ENCODE data around the gene E2F6.

E2F6 gene

DNA sequence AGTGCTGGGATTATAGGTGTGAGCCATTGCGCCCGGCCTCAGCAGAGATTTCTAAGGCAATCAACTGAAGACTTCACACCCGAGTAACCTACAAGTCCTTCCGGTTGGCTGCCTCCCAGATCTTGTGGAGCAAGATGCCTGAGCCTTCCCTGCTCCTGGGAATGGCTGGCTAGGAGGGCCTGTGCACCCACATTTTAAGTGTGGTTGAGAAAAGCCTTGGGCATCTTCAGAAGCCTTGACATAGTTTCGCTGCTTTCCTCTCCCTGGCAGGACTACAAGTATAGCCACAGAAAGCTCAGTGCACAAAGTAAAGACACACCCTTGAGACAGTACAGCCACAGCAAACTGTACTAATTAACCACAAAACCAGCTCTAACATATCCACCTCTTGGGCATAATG lies 35.2 kb downstream of the E2F6 start:
- H3K9ac ChIP-seq (ENCODE audit: low read length in 2 of 2), result no peak overlapping the region

GRCh38 chr2:11427224-11427623 lies 38.7 kb downstream of the E2F6 start:
- Histone ChIP-seq H3K27ac (ENCODE audit: low read length) (no peak overlapping the region), H3K27me3 (ENCODE audit: control insufficient read depth in 1 of 2, insufficient read depth in 2 of 2, low read length in 2 of 2) (no peaks in the 10 kb centered on the region), H3K9me3 (ENCODE audit: control insufficient read depth in 2 of 2, low read length in 2 of 2) (no peaks in the 10 kb centered on the region), H3K9ac (ENCODE audit: low read length in 2 of 2) (no peak overlapping the region), H3K4me1 (ENCODE audit: control insufficient read depth, insufficient read depth, low read length) (no peaks in the 10 kb centered on the region), H3K36me3 (ENCODE audit: control insufficient read depth in 2 of 2, insufficient read depth in 2 of 2, low read length in 2 of 2) (no peaks in the 10 kb centered on the region), H3K4me3 (ENCODE audit: low read length in 2 of 2) (no peak overlapping the region)

More for the DNA sequence above, 35.2 kb downstream of the E2F6 start:
- Histone ChIP-seq H3K4me3 (ENCODE audit: low read length in 2 of 2) (no peak overlapping the region), H3K27ac (ENCODE audit: low read length) (no peak overlapping the region), H3K9me3 (ENCODE audit: control insufficient read depth in 2 of 2, low read length in 2 of 2) (no peaks in the 10 kb centered on the region), H3K4me1 (ENCODE audit: control insufficient read depth, insufficient read depth, low read length) (no peaks in the 10 kb centered on the region), H3K27me3 (ENCODE audit: control insufficient read depth in 1 of 2, insufficient read depth in 2 of 2, low read length in 2 of 2) (no peaks in the 10 kb centered on the region), H3K36me3 (ENCODE audit: control insufficient read depth in 2 of 2, insufficient read depth in 2 of 2, low read length in 2 of 2) (peaks cover 0 to 8% of the 10 kb centered on the region in 2 donors)

DNA sequence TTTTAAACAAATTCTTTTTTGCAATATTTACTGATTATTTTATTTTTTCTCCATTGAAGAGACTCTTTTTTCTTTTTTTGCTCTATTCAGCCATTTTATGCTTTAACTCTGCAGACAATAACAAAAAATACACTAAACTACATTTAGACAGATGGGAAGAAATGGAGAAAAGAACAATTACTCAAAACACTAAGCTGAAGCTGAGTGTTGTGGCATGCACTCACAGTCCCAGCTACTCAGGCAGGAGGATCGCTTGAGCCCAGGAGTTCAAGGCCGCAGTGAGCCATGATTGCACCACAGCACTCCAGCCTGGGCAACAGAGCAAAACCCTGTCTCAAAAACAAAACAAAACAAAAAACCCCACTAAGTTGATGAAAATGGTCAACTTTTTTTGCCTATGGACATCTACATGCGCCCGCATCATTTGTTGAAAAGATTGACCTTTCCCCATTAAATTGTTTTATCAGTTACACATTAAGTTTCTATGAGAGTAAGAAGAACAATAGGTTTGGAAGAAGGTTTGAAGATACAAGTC lies 43.0 kb downstream of the E2F6 start:
- Histone ChIP-seq H3K9me3 (ENCODE audit: control insufficient read depth in 2 of 2, low read length in 2 of 2) (peaks cover 4 to 5% of the 10 kb centered on the region in 2 donors), H3K4me3 (ENCODE audit: low read length in 2 of 2) (no peak overlapping the region), H3K27ac (ENCODE audit: low read length) (no peak overlapping the region), H3K4me1 (ENCODE audit: control insufficient read depth, insufficient read depth, low read length) (no peaks in the 10 kb centered on the region), H3K9ac (ENCODE audit: low read length in 2 of 2) (no peak overlapping the region), H3K27me3 (ENCODE audit: control insufficient read depth in 1 of 2, insufficient read depth in 2 of 2, low read length in 2 of 2) (no peaks in the 10 kb centered on the region), H3K36me3 (ENCODE audit: control insufficient read depth in 2 of 2, insufficient read depth in 2 of 2, low read length in 2 of 2) (no peaks in the 10 kb centered on the region)

DNA sequence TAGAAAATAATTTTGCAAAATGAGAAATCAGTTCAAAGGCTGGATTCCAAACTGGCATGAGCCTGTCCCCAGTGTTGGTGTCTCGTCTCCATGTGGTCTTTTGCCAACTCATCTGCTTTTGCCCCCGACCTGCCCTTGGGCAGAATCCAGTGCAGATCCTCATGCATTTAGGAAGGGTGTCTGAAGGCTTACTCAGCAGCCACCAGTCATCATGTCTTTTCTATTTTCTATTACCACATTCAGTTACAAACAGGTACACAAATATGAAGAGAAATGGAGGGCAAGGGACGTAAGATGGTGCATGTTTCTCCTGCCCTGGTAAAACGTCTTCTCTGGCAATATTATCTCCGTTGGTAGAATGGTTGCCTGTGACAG lies 43.5 kb downstream of the E2F6 start:
- Histone ChIP-seq H3K36me3 (ENCODE audit: control insufficient read depth in 2 of 2, insufficient read depth in 2 of 2, low read length in 2 of 2) (no peaks in the 10 kb centered on the region), H3K9me3 (ENCODE audit: control insufficient read depth in 2 of 2, low read length in 2 of 2) (peaks cover 6% of the 10 kb centered on the region in 2 donors), H3K27ac (ENCODE audit: low read length) (no peak overlapping the region), H3K4me1 (ENCODE audit: control insufficient read depth, insufficient read depth, low read length) (no peaks in the 10 kb centered on the region), H3K9ac (ENCODE audit: low read length in 2 of 2) (no peak overlapping the region), H3K27me3 (ENCODE audit: control insufficient read depth in 1 of 2, insufficient read depth in 2 of 2, low read length in 2 of 2) (no peaks in the 10 kb centered on the region), H3K4me3 (ENCODE audit: low read length in 2 of 2) (no peak overlapping the region)

GRCh38 chr2:11421863-11422490 lies 44.0 kb downstream of the E2F6 start:
- H3K4me3 ChIP-seq (ENCODE audit: low read length in 2 of 2), result no peak overlapping the region
- H3K27ac ChIP-seq (ENCODE audit: low read length), result no peak overlapping the region
- no peaks in the 10 kb centered on the region for H3K36me3 ChIP-seq (ENCODE audit: control insufficient read depth in 2 of 2, insufficient read depth in 2 of 2, low read length in 2 of 2)
- H3K27me3 ChIP-seq (ENCODE audit: control insufficient read depth in 1 of 2, insufficient read depth in 2 of 2, low read length in 2 of 2), result no peaks in the 10 kb centered on the region
- peaks cover 6% of the 10 kb centered on the region in 2 donors for H3K9me3 ChIP-seq (ENCODE audit: control insufficient read depth in 2 of 2, low read length in 2 of 2)
- no peaks in the 10 kb centered on the region for H3K4me1 ChIP-seq (ENCODE audit: control insufficient read depth, insufficient read depth, low read length)
- no peak overlapping the region for H3K9ac ChIP-seq (ENCODE audit: low read length in 2 of 2)

GRCh38 chr2:11420671-11421070 lies 45.3 kb downstream of the E2F6 start:
- Histone ChIP-seq H3K36me3 (ENCODE audit: control insufficient read depth in 2 of 2, insufficient read depth in 2 of 2, low read length in 2 of 2) (no peaks in the 10 kb centered on the region), H3K27me3 (ENCODE audit: control insufficient read depth in 1 of 2, insufficient read depth in 2 of 2, low read length in 2 of 2) (no peaks in the 10 kb centered on the region), H3K27ac (ENCODE audit: low read length) (no peak overlapping the region), H3K9me3 (ENCODE audit: control insufficient read depth in 2 of 2, low read length in 2 of 2) (peaks cover 6% of the 10 kb centered on the region in 2 donors), H3K4me1 (ENCODE audit: control insufficient read depth, insufficient read depth, low read length) (no peaks in the 10 kb centered on the region), H3K4me3 (ENCODE audit: low read length in 2 of 2) (no peak overlapping the region), H3K9ac (ENCODE audit: low read length in 2 of 2) (no peak overlapping the region)

GRCh38 chr2:11420190-11420589 lies 45.8 kb downstream of the E2F6 start:
- Histone ChIP-seq H3K9me3 (ENCODE audit: control insufficient read depth in 2 of 2, low read length in 2 of 2) (peaks cover 6% of the 10 kb centered on the region in 2 donors), H3K4me1 (ENCODE audit: control insufficient read depth, insufficient read depth, low read length) (no peaks in the 10 kb centered on the region), H3K36me3 (ENCODE audit: control insufficient read depth in 2 of 2, insufficient read depth in 2 of 2, low read length in 2 of 2) (no peaks in the 10 kb centered on the region), H3K27ac (ENCODE audit: low read length) (no peak overlapping the region), H3K9ac (ENCODE audit: low read length in 2 of 2) (no peak overlapping the region), H3K4me3 (ENCODE audit: low read length in 2 of 2) (no peak overlapping the region), H3K27me3 (ENCODE audit: control insufficient read depth in 1 of 2, insufficient read depth in 2 of 2, low read length in 2 of 2) (no peaks in the 10 kb centered on the region)

- Histone ChIP-seq H3K9ac (ENCODE audit: low read length in 2 of 2) (no peak overlapping the region), H3K36me3 (ENCODE audit: control insufficient read depth in 2 of 2, insufficient read depth in 2 of 2, low read length in 2 of 2) (no peaks in the 10 kb centered on the region), H3K27me3 (ENCODE audit: control insufficient read depth in 1 of 2, insufficient read depth in 2 of 2, low read length in 2 of 2) (no peaks in the 10 kb centered on the region), H3K27ac (ENCODE audit: low read length) (no peak overlapping the region), H3K9me3 (ENCODE audit: control insufficient read depth in 2 of 2, low read length in 2 of 2) (peaks cover 6% of the 10 kb centered on the region in 2 donors), H3K4me1 (ENCODE audit: control insufficient read depth, insufficient read depth, low read length) (no peaks in the 10 kb centered on the region), H3K4me3 (ENCODE audit: low read length in 2 of 2) (peak overlapping the region in 1 of 2 donors; percentile 15)
Measured at GRCh38 chr2:11419781-11420180, 46.2 kb downstream of the E2F6 start.

GRCh38 chr2:11417946-11418585 lies 47.9 kb downstream of the E2F6 start:
- no peak overlapping the region for H3K4me3 ChIP-seq (ENCODE audit: low read length in 2 of 2)
- H3K36me3 ChIP-seq (ENCODE audit: control insufficient read depth in 2 of 2, insufficient read depth in 2 of 2, low read length in 2 of 2), result no peaks in the 10 kb centered on the region
- peaks cover 6% of the 10 kb centered on the region in 2 donors for H3K9me3 ChIP-seq (ENCODE audit: control insufficient read depth in 2 of 2, low read length in 2 of 2)
- no peaks in the 10 kb centered on the region for H3K27me3 ChIP-seq (ENCODE audit: control insufficient read depth in 1 of 2, insufficient read depth in 2 of 2, low read length in 2 of 2)
- no peaks in the 10 kb centered on the region for H3K4me1 ChIP-seq (ENCODE audit: control insufficient read depth, insufficient read depth, low read length)
- no peak overlapping the region for H3K27ac ChIP-seq (ENCODE audit: low read length)
- no peak overlapping the region for H3K9ac ChIP-seq (ENCODE audit: low read length in 2 of 2)

- H3K4me3 ChIP-seq (ENCODE audit: low read length in 2 of 2), result no peak overlapping the region
- H3K27me3 ChIP-seq (ENCODE audit: control insufficient read depth in 1 of 2, insufficient read depth in 2 of 2, low read length in 2 of 2), result no peaks in the 10 kb centered on the region
- peaks cover 6% of the 10 kb centered on the region in 2 donors for H3K9me3 ChIP-seq (ENCODE audit: control insufficient read depth in 2 of 2, low read length in 2 of 2)
- no peak overlapping the region for H3K27ac ChIP-seq (ENCODE audit: low read length)
- no peak overlapping the region for H3K9ac ChIP-seq (ENCODE audit: low read length in 2 of 2)
- peaks cover 4% of the 10 kb centered on the region for H3K4me1 ChIP-seq (ENCODE audit: control insufficient read depth, insufficient read depth, low read length)
- no peaks in the 10 kb centered on the region for H3K36me3 ChIP-seq (ENCODE audit: control insufficient read depth in 2 of 2, insufficient read depth in 2 of 2, low read length in 2 of 2)
Measured at GRCh38 chr2:11416931-11417330, 49.0 kb downstream of the E2F6 start.

- Histone ChIP-seq H3K4me3 (ENCODE audit: low read length in 2 of 2) (no peak overlapping the region), H3K9ac (ENCODE audit: low read length in 2 of 2) (no peak overlapping the region), H3K9me3 (ENCODE audit: control insufficient read depth in 2 of 2, low read length in 2 of 2) (peaks cover 6% of the 10 kb centered on the region in 2 donors), H3K27me3 (ENCODE audit: control insufficient read depth in 1 of 2, insufficient read depth in 2 of 2, low read length in 2 of 2) (no peaks in the 10 kb centered on the region), H3K4me1 (ENCODE audit: control insufficient read depth, insufficient read depth, low read length) (peaks cover 4% of the 10 kb centered on the region), H3K36me3 (ENCODE audit: control insufficient read depth in 2 of 2, insufficient read depth in 2 of 2, low read length in 2 of 2) (no peaks in the 10 kb centered on the region), H3K27ac (ENCODE audit: low read length) (no peak overlapping the region)
Measured at GRCh38 chr2:11416186-11416585, 49.8 kb downstream of the E2F6 start.

Measured in stomach smooth muscle (tissue), 2 donors.